ENCODE measurements around the gene AUTS2. TPM values are rescaled to one million over a fixed set of nuclear protein-coding genes. Genes with fewer than 3 reads are reported as not detected.

Gene AUTS2
- total and polyA plus RNA-seq, 4 donors = 4.9 to 24.4 (median 7.0) TPM

GRCh38 chr7:70321016-70321590 lies 722.8 kb downstream of the AUTS2 start:
- 95% methylated on average over 6 of the region's 6 CpGs for WGBS
- no peak overlapping the region for H3K27ac ChIP-seq (ENCODE audit: low read depth in 1 of 2, low read length in 2 of 2)
- no peak overlapping the region for H3K9ac ChIP-seq (ENCODE audit: low read depth in 1 of 2, low read length in 2 of 2)
- no peak overlapping the region for H3K4me3 ChIP-seq (ENCODE audit: low read depth in 1 of 3, low read length in 3 of 3)
- no peaks in the 10 kb centered on the region for H3K4me1 ChIP-seq (ENCODE audit: control insufficient read depth in 4 of 4, insufficient read depth in 4 of 4, low read length in 3 of 4)
- H3K36me3 ChIP-seq (ENCODE audit: control insufficient read depth in 4 of 4, insufficient read depth in 3 of 4, low read depth in 1 of 4, low read length in 3 of 4) = no peaks in the 10 kb centered on the region
- TF ChIP-seq SP1 (IDR thresholded peaks at IDR 0.05) (no peak), RXRA (IDR thresholded peaks at IDR 0.05) (no peak), GABPA (IDR thresholded peaks at IDR 0.05 in 1 of 2, conservative IDR thresholded peaks at IDR 0.05 in 1 of 2) (no peak), ATF3 (IDR thresholded peaks at IDR 0.05) (no peak), FOXA2 (IDR thresholded peaks at IDR 0.05) (no peak), FOXA1 (IDR thresholded peaks at IDR 0.05) (no peak), NR2F2 (IDR thresholded peaks at IDR 0.05) (no peak), JUND (IDR thresholded peaks at IDR 0.05) (no peak), EGR1 (IDR thresholded peaks at IDR 0.05; ENCODE audit: low read depth in 2 of 2) (no peak), MAX (IDR thresholded peaks at IDR 0.05) (no peak), REST (IDR thresholded peaks at IDR 0.05) (no peak), HNF4A (conservative IDR thresholded peaks at IDR 0.05) (no peak), ZBTB33 (IDR thresholded peaks at IDR 0.05) (no peak), CTCF (IDR thresholded peaks at IDR 0.05; ENCODE audit: low read depth, low read length, missing input control) (no peak), RAD21 (IDR thresholded peaks at IDR 0.05) (no peak), TAF1 (conservative IDR thresholded peaks at IDR 0.05) (no peak)
- H3K27me3 ChIP-seq (ENCODE audit: control insufficient read depth in 4 of 4, insufficient read depth in 4 of 4, low read length in 3 of 4) = no peaks in the 10 kb centered on the region
- DNase-seq (ENCODE audit: low spot score) = no peak
- H3K9me3 ChIP-seq (ENCODE audit: control insufficient read depth in 4 of 4, low read length in 3 of 4) = no peaks in the 10 kb centered on the region
